HepG2 (cell line): ENCODE results near the gene DNLZ.

ENCODE experiments used
- EZH2 ChIP-seq: conservative IDR thresholded peaks from 2 replicates; pipeline ENCODE4 v1.6.1; 2012; ENCODE audit warnings: mild to moderate bottlenecking, low read depth, low read length, moderate library complexity
- RAD21 ChIP-seq: fragments of 450-650 bp; formaldehyde crosslinking; IDR thresholded peaks from 2 replicates; pipeline ENCODE4 v1.5.0; 2020; ENCODE audit warnings: mild to moderate bottlenecking
- TF ChIP-seq, protein P1 (sequence below): sonication (generic); formaldehyde crosslinking; IDR thresholded peaks from 2 replicates; pipeline ENCODE4 v1.5.0; 2020; ENCODE audit warnings: mild to moderate bottlenecking, missing genetic modification reagents, moderate library complexity
- TF ChIP-seq, protein P2 (sequence below): sonication (generic); formaldehyde crosslinking; IDR thresholded peaks from 2 replicates; pipeline ENCODE4 v1.4.0; 2020; ENCODE audit warnings: missing genetic modification reagents

DNA sequence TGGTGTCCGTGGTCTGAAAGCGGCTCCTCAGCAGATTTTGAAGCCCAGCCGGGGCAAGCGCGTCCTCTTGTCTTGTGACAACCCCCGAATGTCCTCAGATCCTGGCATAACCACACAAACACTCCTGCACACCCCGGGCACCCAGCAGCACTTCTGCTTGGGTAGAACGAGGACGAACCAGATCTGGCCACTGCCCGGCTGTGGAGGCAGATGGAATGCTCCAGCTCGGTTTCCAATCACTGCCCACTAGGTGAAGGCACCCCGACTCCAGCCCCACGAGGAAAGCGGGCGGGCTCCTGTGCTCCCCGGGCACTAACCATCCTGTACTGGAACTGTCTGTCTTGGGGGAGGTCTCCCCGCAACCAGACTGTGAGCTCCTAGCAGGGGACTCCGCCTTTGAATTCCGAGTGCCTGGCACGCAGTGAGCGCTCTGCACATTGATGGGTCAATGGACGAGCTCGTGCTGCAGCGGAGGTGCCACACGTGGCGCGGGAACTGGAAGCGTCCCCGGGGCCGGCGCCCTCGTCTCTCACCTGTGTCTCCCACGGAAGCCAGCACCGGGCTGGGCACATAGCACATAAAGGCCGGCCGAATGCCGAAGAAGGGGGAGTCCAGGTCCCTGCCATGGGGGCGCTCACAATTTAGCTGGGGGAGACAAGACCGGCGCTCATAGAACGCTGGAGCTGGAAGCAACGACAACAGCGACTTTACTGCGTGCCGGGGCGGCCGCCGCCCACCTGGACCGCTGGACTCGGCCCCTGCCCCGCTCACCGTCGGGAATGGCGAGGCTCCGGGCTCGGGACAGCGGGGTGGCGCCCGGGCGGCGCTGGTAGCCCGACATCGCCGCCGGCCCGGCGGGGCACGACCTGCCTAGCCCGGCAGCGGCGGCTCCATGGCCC lies 46.3 kb upstream of the DNLZ start:
- TF ChIP-seq, protein P1, sequence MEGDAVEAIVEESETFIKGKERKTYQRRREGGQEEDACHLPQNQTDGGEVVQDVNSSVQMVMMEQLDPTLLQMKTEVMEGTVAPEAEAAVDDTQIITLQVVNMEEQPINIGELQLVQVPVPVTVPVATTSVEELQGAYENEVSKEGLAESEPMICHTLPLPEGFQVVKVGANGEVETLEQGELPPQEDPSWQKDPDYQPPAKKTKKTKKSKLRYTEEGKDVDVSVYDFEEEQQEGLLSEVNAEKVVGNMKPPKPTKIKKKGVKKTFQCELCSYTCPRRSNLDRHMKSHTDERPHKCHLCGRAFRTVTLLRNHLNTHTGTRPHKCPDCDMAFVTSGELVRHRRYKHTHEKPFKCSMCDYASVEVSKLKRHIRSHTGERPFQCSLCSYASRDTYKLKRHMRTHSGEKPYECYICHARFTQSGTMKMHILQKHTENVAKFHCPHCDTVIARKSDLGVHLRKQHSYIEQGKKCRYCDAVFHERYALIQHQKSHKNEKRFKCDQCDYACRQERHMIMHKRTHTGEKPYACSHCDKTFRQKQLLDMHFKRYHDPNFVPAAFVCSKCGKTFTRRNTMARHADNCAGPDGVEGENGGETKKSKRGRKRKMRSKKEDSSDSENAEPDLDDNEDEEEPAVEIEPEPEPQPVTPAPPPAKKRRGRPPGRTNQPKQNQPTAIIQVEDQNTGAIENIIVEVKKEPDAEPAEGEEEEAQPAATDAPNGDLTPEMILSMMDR (CRISPR knock-in tag) = no peak
- TF ChIP-seq, protein P2, sequence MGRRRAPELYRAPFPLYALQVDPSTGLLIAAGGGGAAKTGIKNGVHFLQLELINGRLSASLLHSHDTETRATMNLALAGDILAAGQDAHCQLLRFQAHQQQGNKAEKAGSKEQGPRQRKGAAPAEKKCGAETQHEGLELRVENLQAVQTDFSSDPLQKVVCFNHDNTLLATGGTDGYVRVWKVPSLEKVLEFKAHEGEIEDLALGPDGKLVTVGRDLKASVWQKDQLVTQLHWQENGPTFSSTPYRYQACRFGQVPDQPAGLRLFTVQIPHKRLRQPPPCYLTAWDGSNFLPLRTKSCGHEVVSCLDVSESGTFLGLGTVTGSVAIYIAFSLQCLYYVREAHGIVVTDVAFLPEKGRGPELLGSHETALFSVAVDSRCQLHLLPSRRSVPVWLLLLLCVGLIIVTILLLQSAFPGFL (CRISPR knock-in tag) = no peak
- TF ChIP-seq EZH2 = no peak
- no peak for TF ChIP-seq RAD21
